IPS-18a (cell line): ENCODE measurements around the gene CHGA.

ENCODE experiments used
- H3K27ac ChIP-seq: one replicate; pipeline ENCODE4 v1.5.1; 2013; ENCODE audit warnings: low read length
- H3K27me3 ChIP-seq: one replicate; pipeline ENCODE4 v1.6.1; 2013; ENCODE audit warnings: mild to moderate bottlenecking, low read length; ENCODE audit not compliant: control insufficient read depth, insufficient read depth
- H3K36me3 ChIP-seq: one replicate; pipeline ENCODE4 v1.6.1; 2013; ENCODE audit warnings: low read depth, low read length; ENCODE audit not compliant: control insufficient read depth
- H3K4me1 ChIP-seq: one replicate; pipeline ENCODE4 v1.6.1; 2013; ENCODE audit warnings: low read depth, low read length; ENCODE audit not compliant: control insufficient read depth
- H3K4me3 ChIP-seq: one replicate; pipeline ENCODE4 v1.5.1; 2013; ENCODE audit warnings: low read length
- H3K9ac ChIP-seq: one replicate; pipeline ENCODE4 v1.6.1; 2013; ENCODE audit warnings: mild to moderate bottlenecking, low read length, moderate library complexity
- H3K9me3 ChIP-seq: one replicate; pipeline ENCODE4 v1.6.1; 2013; ENCODE audit warnings: low read depth, low read length; ENCODE audit not compliant: control insufficient read depth

Gene CHGA, protein sequence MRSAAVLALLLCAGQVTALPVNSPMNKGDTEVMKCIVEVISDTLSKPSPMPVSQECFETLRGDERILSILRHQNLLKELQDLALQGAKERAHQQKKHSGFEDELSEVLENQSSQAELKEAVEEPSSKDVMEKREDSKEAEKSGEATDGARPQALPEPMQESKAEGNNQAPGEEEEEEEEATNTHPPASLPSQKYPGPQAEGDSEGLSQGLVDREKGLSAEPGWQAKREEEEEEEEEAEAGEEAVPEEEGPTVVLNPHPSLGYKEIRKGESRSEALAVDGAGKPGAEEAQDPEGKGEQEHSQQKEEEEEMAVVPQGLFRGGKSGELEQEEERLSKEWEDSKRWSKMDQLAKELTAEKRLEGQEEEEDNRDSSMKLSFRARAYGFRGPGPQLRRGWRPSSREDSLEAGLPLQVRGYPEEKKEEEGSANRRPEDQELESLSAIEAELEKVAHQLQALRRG

GRCh38 chr14:92922883-92923743, at the start of gene CHGA:
TSS of gene CHGA (plus strand) at chr14:92923150. CDS start at chr14:92923360, 210 bp downstream.
- Histone ChIP-seq H3K36me3 (peaks cover 5% of the 10 kb centered on the region), H3K4me3 (peak within 1 kb of the TSS; percentile 66), H3K9me3 (no peaks in the 10 kb centered on the region)

GRCh38 chr14:92874962-92875661, 47.8 kb upstream of the CHGA start:
- Histone ChIP-seq H3K9me3 (no peaks in the 10 kb centered on the region), H3K36me3 (no peaks in the 10 kb centered on the region), H3K27me3 (no peaks in the 10 kb centered on the region), H3K4me1 (peaks cover 16% of the 10 kb centered on the region), H3K4me3 (no peak overlapping the region), H3K9ac (no peak overlapping the region), H3K27ac (no peak overlapping the region)

More at GRCh38 chr14:92922883-92923743, at the start of gene CHGA:
- Histone ChIP-seq H3K4me1 (peaks cover 15% of the 10 kb centered on the region), H3K27me3 (peaks cover 23% of the 10 kb centered on the region), H3K9ac (peak within 1 kb of the TSS; percentile 58), H3K27ac (no peak within 1 kb of the TSS)

- H3K27me3 ChIP-seq: no peaks in the 10 kb centered on the region
- H3K27ac ChIP-seq: no peak overlapping the region
- H3K4me1 ChIP-seq: peaks cover 19% of the 10 kb centered on the region
- H3K36me3 ChIP-seq: no peaks in the 10 kb centered on the region
- no peaks in the 10 kb centered on the region for H3K9me3 ChIP-seq
- no peak overlapping the region for H3K9ac ChIP-seq
- H3K4me3 ChIP-seq: peak overlapping the region; percentile 10
These were observed 45.1 kb upstream of the CHGA start for GRCh38 chr14:92877757-92878431.

- H3K9ac ChIP-seq: no peak overlapping the region
- no peak overlapping the region for H3K27ac ChIP-seq
- peaks cover 19% of the 10 kb centered on the region for H3K4me1 ChIP-seq
- no peak overlapping the region for H3K4me3 ChIP-seq
- H3K9me3 ChIP-seq: no peaks in the 10 kb centered on the region
- H3K27me3 ChIP-seq: no peaks in the 10 kb centered on the region
- no peaks in the 10 kb centered on the region for H3K36me3 ChIP-seq
These were observed 42.6 kb upstream of the CHGA start for GRCh38 chr14:92880351-92880750.

DNA sequence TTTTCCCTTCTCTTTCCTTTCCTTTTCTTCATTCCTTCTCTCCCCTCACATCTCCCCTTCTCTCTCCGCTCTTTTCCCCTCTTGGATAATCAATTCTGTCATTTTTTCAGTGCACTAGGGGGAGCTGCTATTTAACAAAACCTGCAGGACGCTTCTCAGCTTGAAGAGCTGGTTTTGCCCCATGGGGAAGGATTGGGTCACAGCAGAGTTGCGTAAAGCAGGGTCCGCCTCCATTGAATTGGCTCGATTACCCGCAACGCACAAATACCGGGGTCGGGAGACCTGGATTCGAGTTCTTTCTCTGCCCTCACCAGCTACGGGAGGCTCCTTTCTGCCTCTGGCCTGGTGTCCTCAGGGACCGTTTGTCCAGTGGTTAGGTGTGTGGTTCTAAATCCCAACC, 42.1 kb upstream of the CHGA start:
- no peaks in the 10 kb centered on the region for H3K27me3 ChIP-seq
- peaks cover 19% of the 10 kb centered on the region for H3K4me1 ChIP-seq
- no peaks in the 10 kb centered on the region for H3K36me3 ChIP-seq
- H3K4me3 ChIP-seq: no peak overlapping the region
- H3K27ac ChIP-seq: no peak overlapping the region
- H3K9me3 ChIP-seq: no peaks in the 10 kb centered on the region
- H3K9ac ChIP-seq: no peak overlapping the region

- no peak overlapping the region for H3K9ac ChIP-seq
- H3K27ac ChIP-seq: no peak overlapping the region
- no peaks in the 10 kb centered on the region for H3K36me3 ChIP-seq
- H3K4me1 ChIP-seq: peaks cover 13% of the 10 kb centered on the region
- H3K9me3 ChIP-seq: no peaks in the 10 kb centered on the region
- H3K27me3 ChIP-seq: no peaks in the 10 kb centered on the region
- H3K4me3 ChIP-seq: no peak overlapping the region
These were observed 39.9 kb upstream of the CHGA start for GRCh38 chr14:92883066-92883465.

DNA sequence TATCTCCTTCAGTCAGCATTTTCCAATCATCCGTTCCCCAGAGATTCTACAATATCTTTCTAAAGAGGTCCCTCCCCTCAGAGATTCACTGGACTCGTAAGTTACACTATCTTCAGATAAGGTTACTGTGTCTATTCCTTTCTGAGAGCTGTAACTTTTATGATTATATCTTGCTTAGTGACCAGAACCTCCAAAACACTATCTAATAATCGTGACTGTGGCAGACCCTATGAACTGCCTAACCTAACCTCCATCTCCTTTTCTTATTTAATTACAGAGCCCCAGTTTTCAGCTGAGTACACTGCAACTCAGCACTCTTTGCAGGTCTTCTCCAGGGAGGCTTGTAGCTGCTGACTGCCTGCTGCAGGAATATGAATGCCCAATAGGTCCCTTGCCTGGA, 38.5 kb upstream of the CHGA start:
- Histone ChIP-seq H3K4me1 (peaks cover 6% of the 10 kb centered on the region), H3K36me3 (no peaks in the 10 kb centered on the region), H3K27me3 (no peaks in the 10 kb centered on the region), H3K9ac (no peak overlapping the region), H3K27ac (no peak overlapping the region), H3K9me3 (no peaks in the 10 kb centered on the region), H3K4me3 (no peak overlapping the region)

- H3K27ac ChIP-seq: no peak overlapping the region
- no peaks in the 10 kb centered on the region for H3K9me3 ChIP-seq
- H3K9ac ChIP-seq: no peak overlapping the region
- H3K27me3 ChIP-seq: no peaks in the 10 kb centered on the region
- H3K4me1 ChIP-seq: peaks cover 3% of the 10 kb centered on the region
- no peaks in the 10 kb centered on the region for H3K36me3 ChIP-seq
- no peak overlapping the region for H3K4me3 ChIP-seq
These were observed 37.5 kb upstream of the CHGA start for GRCh38 chr14:92885279-92886061.

DNA sequence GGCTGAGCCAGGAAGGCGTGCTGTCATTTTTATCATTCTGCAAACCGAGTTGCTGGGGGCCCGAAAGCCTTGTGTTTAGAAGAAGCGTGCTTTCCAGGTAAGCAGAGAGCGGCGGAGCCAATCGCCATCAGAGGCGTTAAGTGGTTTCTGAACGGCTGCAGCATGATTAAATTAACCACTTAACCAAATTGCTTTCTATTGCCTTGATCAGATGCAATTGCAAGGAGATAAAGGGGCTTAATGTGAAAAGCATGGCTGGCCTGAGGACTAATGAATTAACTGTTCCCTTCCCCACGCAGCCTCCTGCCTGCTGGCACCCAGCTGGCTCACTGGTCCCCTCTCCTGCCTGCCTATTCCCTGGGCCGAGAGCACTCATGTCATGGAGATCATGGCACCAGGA, 36.6 kb upstream of the CHGA start:
- Histone ChIP-seq H3K36me3 (no peaks in the 10 kb centered on the region), H3K27ac (no peak overlapping the region), H3K9ac (no peak overlapping the region), H3K27me3 (no peaks in the 10 kb centered on the region), H3K4me1 (no peaks in the 10 kb centered on the region), H3K4me3 (no peak overlapping the region), H3K9me3 (no peaks in the 10 kb centered on the region)

DNA sequence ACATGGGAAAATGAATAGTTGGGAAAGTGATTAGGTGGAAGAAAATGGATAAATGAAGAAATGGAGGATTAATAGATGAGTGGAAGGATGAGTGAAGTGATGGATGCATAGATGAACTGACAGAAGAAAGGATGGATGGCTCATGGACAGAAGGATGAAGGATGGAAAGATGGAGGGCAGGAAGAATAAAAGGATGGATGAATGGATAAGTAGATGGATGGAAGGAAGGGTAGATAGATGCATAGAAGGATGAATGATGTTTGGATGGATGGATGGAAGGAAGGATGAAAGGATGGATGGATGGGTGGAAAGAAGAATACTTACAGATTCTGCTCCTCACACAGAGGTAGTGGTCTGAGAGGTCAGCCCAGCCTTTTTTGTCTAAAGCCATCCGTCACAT, 35.8 kb upstream of the CHGA start:
- H3K27ac ChIP-seq: no peak overlapping the region

More for the DNA sequence above, 35.8 kb upstream of the CHGA start:
- Histone ChIP-seq H3K4me1 (no peaks in the 10 kb centered on the region), H3K4me3 (no peak overlapping the region), H3K9me3 (no peaks in the 10 kb centered on the region), H3K36me3 (no peaks in the 10 kb centered on the region), H3K9ac (no peak overlapping the region), H3K27me3 (no peaks in the 10 kb centered on the region)
